Activated B cell treated with CpG ODN at 0.5 μM for 24 hours (primary cell): ENCODE data around the gene ZSCAN20. TPM values are rescaled to one million over a fixed set of nuclear protein-coding genes. Genes with fewer than 3 reads are reported as not detected.

Experiments
- ATAC-seq: fragments of 200-7000 bp; cut with Tn5 transposase; one replicate; pipeline ENCODE4 v1.10.0; 2021; ENCODE audit warnings: low read depth, mild to moderate bottlenecking, moderate library complexity
- CTCF ChIA-PET: fragments of 350-600 bp; sonication (Branson Sonifier 250); formaldehyde crosslinking; loops from one replicate; lab custom pipeline; 2021; ENCODE audit warnings: antibody characterized with exemption; lab: Charles Lee
- POLR2A ChIA-PET: fragments of 350-600 bp; sonication (Branson Sonifier 250); formaldehyde crosslinking; loops from one replicate; lab custom pipeline; 2021; ENCODE audit warnings: antibody characterized with exemption; lab: Charles Lee
- DNase-seq: peaks from one replicate; pipeline ENCODE4 v3.0.0; 2022
- H3K27ac Mint-ChIP-seq: one replicate; pipeline ENCODE4 v1.8.0; 2020; ENCODE audit warnings: mixed read lengths
- H3K27me3 Mint-ChIP-seq: one replicate; pipeline ENCODE4 v1.8.0; 2021; ENCODE audit warnings: mixed read lengths
- H3K36me3 Mint-ChIP-seq: one replicate; pipeline ENCODE4 v1.8.0; 2021; ENCODE audit warnings: low read depth, mixed read lengths
- H3K4me1 Mint-ChIP-seq: one replicate; pipeline ENCODE4 v1.8.0; 2021; ENCODE audit warnings: mixed read lengths
- H3K4me3 Mint-ChIP-seq: one replicate; pipeline ENCODE4 v1.8.0; 2020; ENCODE audit warnings: mild to moderate bottlenecking, mixed read lengths
- H3K9me3 Mint-ChIP-seq: one replicate; pipeline ENCODE4 v1.8.0; 2020; ENCODE audit warnings: mixed read lengths
- intact Hi-C: fragments of 100-400 bp; cut with micrococcal nuclease; formaldehyde crosslinking; loops from one replicate; pipeline ENCODE4 v1.15.1; 2024
- total RNA-seq: library from RNA; stranded (reverse); gene quantifications from 2 replicates; pipeline ENCODE4 v1.2.3, GENCODE V29; 2022
- TF ChIP-seq, protein P1 (sequence below): fragments of 200-600 bp; IDR thresholded peaks from one replicate; pipeline ENCODE4 v1.8.0; 2022; ENCODE audit warnings: antibody characterized with exemption, mild to moderate bottlenecking

ZSCAN20 gene
- total RNA-seq, 1 donor from 2014 or later, result 3.6 TPM

- no peak for ATAC-seq
- H3K4me1 Mint-ChIP-seq, result peaks cover 28% of the 10 kb centered on the region
- H3K27ac Mint-ChIP-seq, result no peak overlapping the region
- H3K4me3 Mint-ChIP-seq, result no peak overlapping the region
- POLR2A ChIA-PET, result no interaction called here
- H3K36me3 Mint-ChIP-seq, result no peaks in the 10 kb centered on the region
- no peak for DNase-seq
- H3K27me3 Mint-ChIP-seq, result no peaks in the 10 kb centered on the region
- intact Hi-C loops, result no loop called here
- no peaks in the 10 kb centered on the region for H3K9me3 Mint-ChIP-seq
- TF ChIP-seq, protein P1, sequence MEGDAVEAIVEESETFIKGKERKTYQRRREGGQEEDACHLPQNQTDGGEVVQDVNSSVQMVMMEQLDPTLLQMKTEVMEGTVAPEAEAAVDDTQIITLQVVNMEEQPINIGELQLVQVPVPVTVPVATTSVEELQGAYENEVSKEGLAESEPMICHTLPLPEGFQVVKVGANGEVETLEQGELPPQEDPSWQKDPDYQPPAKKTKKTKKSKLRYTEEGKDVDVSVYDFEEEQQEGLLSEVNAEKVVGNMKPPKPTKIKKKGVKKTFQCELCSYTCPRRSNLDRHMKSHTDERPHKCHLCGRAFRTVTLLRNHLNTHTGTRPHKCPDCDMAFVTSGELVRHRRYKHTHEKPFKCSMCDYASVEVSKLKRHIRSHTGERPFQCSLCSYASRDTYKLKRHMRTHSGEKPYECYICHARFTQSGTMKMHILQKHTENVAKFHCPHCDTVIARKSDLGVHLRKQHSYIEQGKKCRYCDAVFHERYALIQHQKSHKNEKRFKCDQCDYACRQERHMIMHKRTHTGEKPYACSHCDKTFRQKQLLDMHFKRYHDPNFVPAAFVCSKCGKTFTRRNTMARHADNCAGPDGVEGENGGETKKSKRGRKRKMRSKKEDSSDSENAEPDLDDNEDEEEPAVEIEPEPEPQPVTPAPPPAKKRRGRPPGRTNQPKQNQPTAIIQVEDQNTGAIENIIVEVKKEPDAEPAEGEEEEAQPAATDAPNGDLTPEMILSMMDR, result no peak
- CTCF ChIA-PET, result interaction anchor here (1.2 to 7.7 kb wide), 5 partner anchors 13 to 172 kb away, joined by 4 to 143 read pairs (median 4); no protein-coding TSS in a partner anchor
These were observed 4.4 kb upstream of the ZSCAN20 start for GRCh38 chr1:33468011-33468410.

GRCh38 chr1:33468531-33468930, 3.9 kb upstream of the ZSCAN20 start:
- no peaks in the 10 kb centered on the region for H3K27me3 Mint-ChIP-seq
- no peak overlapping the region for H3K27ac Mint-ChIP-seq
- DNase-seq (no peak), ATAC-seq (no peak)
- no peaks in the 10 kb centered on the region for H3K36me3 Mint-ChIP-seq
- intact Hi-C loops, result no loop called here
- no peak overlapping the region for H3K4me3 Mint-ChIP-seq
- POLR2A ChIA-PET, result no interaction called here
- CTCF ChIA-PET, result interaction anchor here (1.2 to 7.7 kb wide), 5 partner anchors 15 to 173 kb away, joined by 4 to 143 read pairs (median 4); no protein-coding TSS in a partner anchor
- TF ChIP-seq, protein P1, result no peak
- H3K4me1 Mint-ChIP-seq, result peaks cover 30% of the 10 kb centered on the region
- no peaks in the 10 kb centered on the region for H3K9me3 Mint-ChIP-seq

GRCh38 chr1:33468967-33469366, 3.5 kb upstream of the ZSCAN20 start:
- peaks cover 27% of the 10 kb centered on the region for H3K4me1 Mint-ChIP-seq
- no peak overlapping the region for H3K4me3 Mint-ChIP-seq
- no peaks in the 10 kb centered on the region for H3K36me3 Mint-ChIP-seq
- intact Hi-C loops, result no loop called here
- no peaks in the 10 kb centered on the region for H3K9me3 Mint-ChIP-seq
- H3K27me3 Mint-ChIP-seq, result no peaks in the 10 kb centered on the region
- no peak overlapping the region for H3K27ac Mint-ChIP-seq
- ChIA-PET POLR2A (no interaction called here), CTCF (interaction anchor here (1.8 to 7.7 kb wide), 4 partner anchors 16 to 173 kb away, joined by 4 to 143 read pairs (median 6); no protein-coding TSS in a partner anchor)
- DNase-seq (no peak), ATAC-seq (no peak)
- TF ChIP-seq, protein P1, result no peak

DNA sequence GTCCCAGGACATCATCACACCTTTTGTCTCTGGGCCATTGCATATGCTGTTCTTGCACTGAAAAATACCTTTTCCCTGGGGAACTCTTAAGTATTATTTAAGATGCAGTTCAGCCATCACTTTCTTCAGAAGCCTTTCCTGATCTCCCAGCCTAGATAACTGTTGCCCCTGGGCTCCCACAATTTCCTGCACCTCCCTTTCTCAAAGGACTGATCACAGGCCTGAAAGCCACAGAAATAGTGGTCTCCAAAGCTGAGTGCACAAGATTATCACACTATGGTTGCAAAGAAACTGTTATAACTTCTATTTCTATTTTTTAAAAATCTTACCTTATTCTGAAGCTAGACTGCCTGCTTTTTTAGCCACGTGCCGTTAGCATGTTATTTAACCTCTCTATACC, 2.8 kb upstream of the ZSCAN20 start:
- ATAC-seq (no peak), DNase-seq (no peak)
- Mint-ChIP-seq H3K4me1 (peaks cover 24% of the 10 kb centered on the region), H3K36me3 (no peaks in the 10 kb centered on the region), H3K27me3 (no peaks in the 10 kb centered on the region), H3K9me3 (no peaks in the 10 kb centered on the region), H3K4me3 (no peak overlapping the region), H3K27ac (no peak overlapping the region)
- CTCF ChIA-PET, result interaction anchor here (1.0 to 7.7 kb wide), 8 partner anchors 10 to 332 kb away, joined by 3 to 143 read pairs (median 6); no protein-coding TSS in a partner anchor
- POLR2A ChIA-PET, result interaction anchor here (0.6 kb wide), 1 partner anchor 1118 kb away, joined by 4 read pairs; no protein-coding TSS in a partner anchor
- TF ChIP-seq, protein P1, result no peak
- intact Hi-C loops, result loop anchor here (1.0 to 5.0 kb wide), 8 partner anchors 102 to 817 kb away; partner anchors contain the start of genes RBBP4, TRIM62 and ZBTB8OS

DNA sequence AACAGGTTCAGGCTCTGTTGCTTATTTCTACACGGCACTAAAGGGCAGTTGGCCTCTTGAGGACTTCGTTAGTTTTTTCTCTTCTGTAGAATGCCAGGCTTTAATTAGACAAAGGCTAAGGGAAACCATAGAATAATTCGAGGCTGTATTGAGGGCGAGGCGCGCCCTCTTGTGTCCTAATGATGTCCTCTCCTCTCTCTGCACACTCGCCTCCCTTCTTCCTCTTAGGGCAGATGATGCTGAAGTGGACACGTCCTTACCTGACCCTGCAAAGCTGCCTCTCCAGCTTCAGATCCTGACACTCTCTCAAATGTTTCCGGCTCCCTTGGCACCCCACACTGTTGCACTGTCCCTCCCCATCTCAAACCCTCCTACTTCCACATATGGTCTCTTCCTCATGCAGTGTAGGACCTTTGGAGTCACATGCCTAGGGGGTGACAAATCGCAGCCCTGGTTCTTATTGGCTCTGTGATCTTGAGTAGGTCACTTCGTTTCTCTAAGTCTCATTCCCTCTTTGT, 1.9 kb upstream of the ZSCAN20 start:
- ChIA-PET CTCF (interaction anchor here (0.6 to 7.7 kb wide), 12 partner anchors 9 to 334 kb away, joined by 3 to 143 read pairs (median 4); no protein-coding TSS in a partner anchor), POLR2A (no interaction called here)
- Mint-ChIP-seq H3K27me3 (no peaks in the 10 kb centered on the region), H3K4me3 (peak overlapping the region; percentile 49), H3K4me1 (peaks cover 24% of the 10 kb centered on the region), H3K9me3 (no peaks in the 10 kb centered on the region), H3K27ac (no peak overlapping the region), H3K36me3 (no peaks in the 10 kb centered on the region)
- DNase-seq, result peak; percentile 39
- peak; percentile 36 for ATAC-seq
- TF ChIP-seq, protein P1, result no peak
- intact Hi-C loops, result loop anchor here (1.0 to 5.0 kb wide), 8 partner anchors 103 to 818 kb away; partner anchors contain the start of genes RBBP4, TRIM62 and ZBTB8OS
